Transverse colon (tissue), 4 donors: ENCODE results near the gene DNASE1. TPM values are rescaled to one million over a fixed set of nuclear protein-coding genes. Genes with fewer than 3 reads are reported as not detected.

Experiments
- DNase-seq: peaks from one replicate; pipeline ENCODE4 v3.0.0-alpha.2; 2019
- H3K27ac ChIP-seq, 4 donors: fragments of 200-600 bp; sonication (generic); 2 replicates each; pipeline ENCODE4 v1.5.1; 2016 to 2018; ENCODE audit warnings: inconsistent platforms in 4 of 4
- H3K27me3 ChIP-seq: fragments of 200-600 bp; sonication (generic); 2 replicates; pipeline ENCODE4 v1.5.1; 2017; ENCODE audit warnings: inconsistent platforms
- H3K36me3 ChIP-seq, 4 donors: fragments of 200-600 bp; sonication (generic); 2 replicates each; pipeline ENCODE4 v1.5.1; 2017 to 2019; ENCODE audit warnings: inconsistent platforms in 4 of 4
- H3K4me1 ChIP-seq, 4 donors: fragments of 200-600 bp; sonication (generic); 2 replicates each; pipeline ENCODE4 v1.5.1; 2017 to 2020; ENCODE audit warnings: inconsistent platforms in 4 of 4
- H3K4me3 ChIP-seq, 4 donors: fragments of 200-600 bp; sonication (generic); 1 replicate in 1 of 4; 2 replicates in 3 of 4; pipeline versions ENCODE4 v1.5.1 to v1.6.1; 2017 to 2019; ENCODE audit warnings: inconsistent platforms in 4 of 4
- H3K9me3 ChIP-seq, 2 donors: fragments of 200-600 bp; sonication (generic); 2 replicates each; pipeline ENCODE4 v1.5.1; 2017 to 2019; ENCODE audit warnings: inconsistent platforms in 2 of 2
- EP300 ChIP-seq: sonication (generic); formaldehyde crosslinking; IDR thresholded peaks from one replicate; pipeline ENCODE4 v1.6.1; 2017; ENCODE audit warnings: antibody characterized with exemption, low read depth
- POLR2A ChIP-seq: fragments of 450-650 bp; IDR thresholded peaks from one replicate; pipeline ENCODE4 v1.6.1; 2016; ENCODE audit warnings: antibody characterized with exemption, mild to moderate bottlenecking, moderate library complexity
- POLR2AphosphoS5 ChIP-seq, 3 donors: sonication (generic); formaldehyde crosslinking; IDR thresholded peaks; one replicate each; pipeline ENCODE4 v1.6.1; 2016; ENCODE audit warnings: antibody characterized with exemption in 3 of 3
- WGBS, 2 donors: methylation state at CpG; one replicate each; pipeline ENCODE4 v1.1.5; 2018; ENCODE audit warnings: low coverage in 1 of 2; 5-methylcytosine and 5-hydroxymethylcytosine counted together
- in situ Hi-C, 4 donors: fragments of 200-750 bp; cut with MboI; loops; one replicate each; pipeline versions ENCODE4 v1.15.0 to v1.15.1; 2017; ENCODE audit warnings: low sequenced_read_pairs in 3 of 4, low pct_ligation_motif_present in 1 of 4, low pct_unique_long_range_greater_than_20kb in 1 of 4
- intact Hi-C: fragments of 100-400 bp; cut with DNase I; formaldehyde crosslinking; loops from one replicate; pipeline ENCODE4 v1.15.1; 2023; ENCODE audit warnings: low total_unique reads
- total RNA-seq, 4 donors: library from RNA; depleted of rRNA; stranded (reverse); fragments of >200 nt; gene quantifications; one replicate each; pipeline ENCODE4 v1.1.0, GENCODE V29; 2016
- TF ChIP-seq, protein P1 (sequence below), 5 experiments: fragments of 200-600 bp in 3 of 5; fragments of 450-650 bp in 2 of 5; sonication (generic) in 3 of 5; IDR thresholded peaks; 1 replicate in 2 of 5; 2 replicates in 3 of 5; pipeline ENCODE4 v1.5.1; 2016 to 2017; ENCODE audit warnings: antibody characterized with exemption in 5 of 5, inconsistent platforms in 3 of 5, mild to moderate bottlenecking in 2 of 5, moderate library complexity in 1 of 5

Gene DNASE1
- total RNA-seq, 4 donors from 2014 or later: 27.3 to 139 (median 36.5) TPM

DNA sequence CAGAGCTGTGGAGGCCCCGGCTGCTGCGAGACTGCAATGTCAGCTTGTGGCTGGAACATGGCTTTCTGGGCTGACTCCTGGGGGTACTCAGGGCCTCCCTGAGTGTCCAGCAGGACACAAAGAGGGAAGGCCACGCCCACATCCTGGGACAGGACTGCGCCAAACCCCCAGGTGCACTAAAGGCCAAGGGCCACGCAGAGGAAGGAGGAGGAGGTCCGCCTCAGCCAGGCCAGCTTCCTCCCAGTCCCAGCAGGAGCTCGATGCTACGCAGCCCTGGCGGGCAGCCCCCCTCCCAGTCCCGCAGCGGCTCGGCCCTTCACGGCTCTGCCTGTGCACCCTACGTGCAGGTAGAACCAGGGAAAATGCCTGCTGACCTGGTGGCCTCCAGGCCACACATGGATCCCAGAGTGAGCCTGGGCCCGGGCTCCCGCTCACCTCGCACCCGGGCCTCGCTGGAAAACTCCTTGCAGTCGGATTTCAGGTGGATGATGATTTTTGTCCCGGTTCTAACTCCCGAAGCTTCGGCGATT is 21.2 kb downstream of the DNASE1 start:
- Histone ChIP-seq H3K9me3 (no peaks in the 10 kb centered on the region), H3K36me3 (peaks cover 0 to 8% (median 3%) of the 10 kb centered on the region in 4 donors), H3K4me1 (no peaks in the 10 kb centered on the region), H3K27me3 (no peaks in the 10 kb centered on the region), H3K4me3 (no peak overlapping the region), H3K27ac (no peak overlapping the region)
- 94% methylated on average over 24 of the region's 24 CpGs; no CpG with 5 or more reads in 1 of the 2 donors for WGBS, 2 donors
- TF ChIP-seq EP300 (no peak), POLR2A (no peak), POLR2AphosphoS5 (IDR thresholded peaks at IDR 0.05) (no peak)
- TF ChIP-seq, protein P1, sequence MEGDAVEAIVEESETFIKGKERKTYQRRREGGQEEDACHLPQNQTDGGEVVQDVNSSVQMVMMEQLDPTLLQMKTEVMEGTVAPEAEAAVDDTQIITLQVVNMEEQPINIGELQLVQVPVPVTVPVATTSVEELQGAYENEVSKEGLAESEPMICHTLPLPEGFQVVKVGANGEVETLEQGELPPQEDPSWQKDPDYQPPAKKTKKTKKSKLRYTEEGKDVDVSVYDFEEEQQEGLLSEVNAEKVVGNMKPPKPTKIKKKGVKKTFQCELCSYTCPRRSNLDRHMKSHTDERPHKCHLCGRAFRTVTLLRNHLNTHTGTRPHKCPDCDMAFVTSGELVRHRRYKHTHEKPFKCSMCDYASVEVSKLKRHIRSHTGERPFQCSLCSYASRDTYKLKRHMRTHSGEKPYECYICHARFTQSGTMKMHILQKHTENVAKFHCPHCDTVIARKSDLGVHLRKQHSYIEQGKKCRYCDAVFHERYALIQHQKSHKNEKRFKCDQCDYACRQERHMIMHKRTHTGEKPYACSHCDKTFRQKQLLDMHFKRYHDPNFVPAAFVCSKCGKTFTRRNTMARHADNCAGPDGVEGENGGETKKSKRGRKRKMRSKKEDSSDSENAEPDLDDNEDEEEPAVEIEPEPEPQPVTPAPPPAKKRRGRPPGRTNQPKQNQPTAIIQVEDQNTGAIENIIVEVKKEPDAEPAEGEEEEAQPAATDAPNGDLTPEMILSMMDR (IDR thresholded peaks at IDR 0.05): no peak
- DNase-seq: no peak
- intact Hi-C loops (no loop called here), in situ Hi-C loops (loop anchor here in 1 of 4 donors (25.0 kb wide), 1 partner anchor 212 kb away; the partner anchor contains the start of gene CREBBP)

DNA sequence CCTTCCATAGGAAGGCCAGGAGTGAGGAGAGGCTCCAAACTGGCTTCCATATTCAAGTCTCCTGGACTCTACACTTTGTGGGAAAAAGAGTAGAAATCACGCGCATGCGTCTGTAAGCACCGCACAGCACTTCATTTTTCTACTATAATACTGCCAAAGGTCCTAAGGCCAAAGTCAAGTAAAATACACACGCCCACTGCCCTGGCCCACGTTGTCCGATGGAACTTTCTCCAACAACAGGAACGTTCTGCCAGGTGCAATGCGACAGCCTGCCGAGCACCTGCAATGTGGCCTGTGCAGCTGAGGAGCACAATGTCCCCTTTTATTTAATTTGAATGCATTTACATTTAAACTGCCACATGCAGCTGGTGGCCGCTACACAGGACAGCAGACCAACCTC is 23.5 kb downstream of the DNASE1 start:
- Histone ChIP-seq H3K4me1 (no peaks in the 10 kb centered on the region), H3K27me3 (no peaks in the 10 kb centered on the region), H3K36me3 (peaks cover 0 to 21% (median 4%) of the 10 kb centered on the region in 4 donors), H3K27ac (no peak overlapping the region), H3K4me3 (no peak overlapping the region), H3K9me3 (no peaks in the 10 kb centered on the region)
- TF ChIP-seq, protein P1 (IDR thresholded peaks at IDR 0.05): no peak
- TF ChIP-seq POLR2AphosphoS5 (IDR thresholded peaks at IDR 0.05): no peak
- TF ChIP-seq POLR2A: no peak
- no peak for TF ChIP-seq EP300
- WGBS, 2 donors: 87% methylated on average over 5 to 11 of the region's 11 CpGs
- intact Hi-C loops: no loop called here
- in situ Hi-C loops: loop anchor here in 1 of 4 donors (25.0 kb wide), 1 partner anchor 209 kb away; the partner anchor contains the start of gene CREBBP
- no peak for DNase-seq

DNA sequence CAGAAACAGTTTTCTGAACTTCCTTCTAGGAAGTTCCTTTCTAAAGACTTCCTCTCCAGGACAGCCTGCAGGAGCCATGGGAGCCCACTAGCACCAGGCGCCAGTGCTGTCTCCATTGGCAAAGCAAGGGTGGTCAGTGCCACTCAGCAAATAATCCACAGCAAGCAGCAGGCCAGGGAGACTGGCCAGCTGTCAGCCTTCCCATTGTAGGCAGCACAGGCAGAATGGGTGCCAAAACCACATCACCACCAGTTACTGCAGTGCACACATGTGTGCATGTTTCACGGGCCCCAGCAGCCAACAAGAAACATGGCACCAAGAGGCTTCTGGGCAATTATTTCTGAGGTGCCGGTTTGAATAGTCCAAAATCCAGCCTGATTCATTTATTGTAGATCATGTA is 26.7 kb downstream of the DNASE1 start:
- no peak overlapping the region for H3K27ac ChIP-seq
- H3K9me3 ChIP-seq: no peaks in the 10 kb centered on the region
- H3K36me3 ChIP-seq: peaks cover 0 to 22% (median 7%) of the 10 kb centered on the region in 4 donors
- WGBS, 2 donors: 89 to 93% methylated on average over 3 of the region's 3 CpGs
- no peaks in the 10 kb centered on the region for H3K27me3 ChIP-seq
- DNase-seq: no peak
- no peak overlapping the region for H3K4me3 ChIP-seq
- in situ Hi-C loops: loop anchor here in 1 of 4 donors (25.0 kb wide), 1 partner anchor 206 kb away; the partner anchor contains the start of gene CREBBP
- no peaks in the 10 kb centered on the region for H3K4me1 ChIP-seq
- no peak for TF ChIP-seq EP300
- no peak for TF ChIP-seq POLR2AphosphoS5 (IDR thresholded peaks at IDR 0.05)
- TF ChIP-seq POLR2A: no peak
- TF ChIP-seq, protein P1 (IDR thresholded peaks at IDR 0.05): no peak
- intact Hi-C loops: no loop called here

DNA sequence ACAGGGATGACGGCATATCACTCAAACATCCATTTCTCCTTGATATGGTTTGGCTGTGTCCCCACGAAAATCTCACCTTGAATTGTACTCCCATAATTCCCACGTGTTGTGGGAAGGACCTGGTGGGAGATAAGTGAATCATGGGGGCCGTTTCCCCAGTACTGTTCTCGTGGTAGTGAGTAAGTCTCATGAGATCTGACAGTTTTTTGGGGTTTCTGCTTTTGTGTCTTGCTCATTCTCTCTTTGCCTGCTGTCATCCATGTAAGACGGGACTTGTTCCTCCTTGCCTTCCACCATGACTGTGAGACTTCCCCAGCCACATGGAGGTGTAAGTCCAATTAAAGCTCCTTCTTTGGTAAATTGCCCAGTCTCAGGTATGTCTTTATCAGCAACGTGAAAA is 32.5 kb downstream of the DNASE1 start:
- H3K27ac ChIP-seq: no peak overlapping the region
- 85 to 93% methylated on average over 2 to 7 of the region's 7 CpGs for WGBS, 2 donors
- H3K9me3 ChIP-seq: no peaks in the 10 kb centered on the region
- peaks cover 0 to 13% (median 2%) of the 10 kb centered on the region in 4 donors for H3K4me1 ChIP-seq
- H3K27me3 ChIP-seq: no peaks in the 10 kb centered on the region
- H3K36me3 ChIP-seq: peaks cover 0 to 15% (median 5%) of the 10 kb centered on the region in 4 donors
- H3K4me3 ChIP-seq: no peak overlapping the region
- no peak for DNase-seq
- no peak for TF ChIP-seq EP300
- no peak for TF ChIP-seq POLR2AphosphoS5 (IDR thresholded peaks at IDR 0.05)
- no peak for TF ChIP-seq POLR2A
- TF ChIP-seq, protein P1 (IDR thresholded peaks at IDR 0.05): no peak
- in situ Hi-C loops (loop anchor here in 1 of 4 donors (25.0 kb wide), 1 partner anchor 200 kb away; the partner anchor contains the start of gene CREBBP), intact Hi-C loops (no loop called here)
